HL-60 (cell line): ENCODE data around the gene SEC61A1.

ENCODE experiments used
- DNase-seq, 2 experiments: peaks; one replicate each; pipeline ENCODE4 v3.0.0-alpha.2; 2010 to 2020; ENCODE audit warnings: low read depth in 1 of 2, low spot score in 1 of 2
- H3K27ac ChIP-seq: fragments of 250-450 bp; sonication (Bioruptor Pico); replicated peaks from 2 replicates; pipeline ENCODE4 v1.5.1; 2020; ENCODE audit warnings: mild to moderate bottlenecking, moderate library complexity
- H3K27me3 ChIP-seq: fragments of 250-450 bp; sonication (Bioruptor Pico); 2 replicates; pipeline ENCODE4 v1.5.1; 2021; ENCODE audit warnings: mild to moderate bottlenecking, moderate library complexity; ENCODE audit not compliant: insufficient read depth, poor library complexity, severe bottlenecking
- H3K4me3 ChIP-seq: replicated peaks from 2 replicates; pipeline ENCODE4 v1.5.1; 2011; ENCODE audit warnings: mild to moderate bottlenecking, control low read depth, low read length; ENCODE audit not compliant: insufficient read depth
- GABPA ChIP-seq: IDR thresholded peaks from 2 replicates; pipeline ENCODE4 v1.6.1; 2012; ENCODE audit warnings: low read depth
- POLR2AphosphoS5 ChIP-seq: IDR thresholded peaks from 2 replicates; pipeline ENCODE4 v1.6.1; 2012; ENCODE audit warnings: low read depth
- SPI1 ChIP-seq: IDR thresholded peaks from 2 replicates; pipeline ENCODE4 v1.6.1; 2012; ENCODE audit warnings: low read depth, mild to moderate bottlenecking, borderline replicate concordance
- TF ChIP-seq, protein P1 (sequence below): IDR thresholded peaks from 2 replicates; pipeline ENCODE4 v1.6.1; 2012; ENCODE audit warnings: low read depth; ENCODE audit not compliant: insufficient replicate concordance
- TF ChIP-seq, protein P2 (sequence below): IDR thresholded peaks from one replicate; pipeline ENCODE4 v1.5.1; 2011; ENCODE audit warnings: low read length, control low read depth, inconsistent platforms; ENCODE audit not compliant: insufficient read depth

The SEC61A1 gene

DNA sequence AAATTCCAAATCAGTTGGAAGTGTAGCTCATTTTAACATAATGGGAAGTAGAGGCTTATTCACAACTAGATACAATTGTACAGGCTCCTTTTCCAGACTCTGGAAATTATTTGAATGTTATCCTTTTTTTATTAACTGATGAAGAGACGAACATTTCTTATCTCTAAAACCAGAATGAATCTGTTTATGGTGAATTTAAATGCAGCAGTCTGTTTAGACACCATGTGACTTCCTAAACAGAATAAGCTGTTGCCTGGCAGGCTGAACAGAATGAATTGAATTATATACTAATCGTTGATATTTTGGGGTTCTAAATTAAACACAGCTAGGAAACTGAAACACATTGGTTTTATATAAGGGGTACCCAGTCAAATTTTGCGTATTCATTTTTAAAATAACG is 4.0 kb downstream of the SEC61A1 start:
- Histone ChIP-seq H3K27me3 (no peaks in the 10 kb centered on the region), H3K27ac (no peak overlapping the region), H3K4me3 (no peak overlapping the region)
- DNase-seq = no peak
- TF ChIP-seq GABPA (no peak), SPI1 (no peak), POLR2AphosphoS5 (no peak)
- TF ChIP-seq, protein P1, sequence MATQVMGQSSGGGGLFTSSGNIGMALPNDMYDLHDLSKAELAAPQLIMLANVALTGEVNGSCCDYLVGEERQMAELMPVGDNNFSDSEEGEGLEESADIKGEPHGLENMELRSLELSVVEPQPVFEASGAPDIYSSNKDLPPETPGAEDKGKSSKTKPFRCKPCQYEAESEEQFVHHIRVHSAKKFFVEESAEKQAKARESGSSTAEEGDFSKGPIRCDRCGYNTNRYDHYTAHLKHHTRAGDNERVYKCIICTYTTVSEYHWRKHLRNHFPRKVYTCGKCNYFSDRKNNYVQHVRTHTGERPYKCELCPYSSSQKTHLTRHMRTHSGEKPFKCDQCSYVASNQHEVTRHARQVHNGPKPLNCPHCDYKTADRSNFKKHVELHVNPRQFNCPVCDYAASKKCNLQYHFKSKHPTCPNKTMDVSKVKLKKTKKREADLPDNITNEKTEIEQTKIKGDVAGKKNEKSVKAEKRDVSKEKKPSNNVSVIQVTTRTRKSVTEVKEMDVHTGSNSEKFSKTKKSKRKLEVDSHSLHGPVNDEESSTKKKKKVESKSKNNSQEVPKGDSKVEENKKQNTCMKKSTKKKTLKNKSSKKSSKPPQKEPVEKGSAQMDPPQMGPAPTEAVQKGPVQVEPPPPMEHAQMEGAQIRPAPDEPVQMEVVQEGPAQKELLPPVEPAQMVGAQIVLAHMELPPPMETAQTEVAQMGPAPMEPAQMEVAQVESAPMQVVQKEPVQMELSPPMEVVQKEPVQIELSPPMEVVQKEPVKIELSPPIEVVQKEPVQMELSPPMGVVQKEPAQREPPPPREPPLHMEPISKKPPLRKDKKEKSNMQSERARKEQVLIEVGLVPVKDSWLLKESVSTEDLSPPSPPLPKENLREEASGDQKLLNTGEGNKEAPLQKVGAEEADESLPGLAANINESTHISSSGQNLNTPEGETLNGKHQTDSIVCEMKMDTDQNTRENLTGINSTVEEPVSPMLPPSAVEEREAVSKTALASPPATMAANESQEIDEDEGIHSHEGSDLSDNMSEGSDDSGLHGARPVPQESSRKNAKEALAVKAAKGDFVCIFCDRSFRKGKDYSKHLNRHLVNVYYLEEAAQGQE = no peak
- TF ChIP-seq, protein P2, sequence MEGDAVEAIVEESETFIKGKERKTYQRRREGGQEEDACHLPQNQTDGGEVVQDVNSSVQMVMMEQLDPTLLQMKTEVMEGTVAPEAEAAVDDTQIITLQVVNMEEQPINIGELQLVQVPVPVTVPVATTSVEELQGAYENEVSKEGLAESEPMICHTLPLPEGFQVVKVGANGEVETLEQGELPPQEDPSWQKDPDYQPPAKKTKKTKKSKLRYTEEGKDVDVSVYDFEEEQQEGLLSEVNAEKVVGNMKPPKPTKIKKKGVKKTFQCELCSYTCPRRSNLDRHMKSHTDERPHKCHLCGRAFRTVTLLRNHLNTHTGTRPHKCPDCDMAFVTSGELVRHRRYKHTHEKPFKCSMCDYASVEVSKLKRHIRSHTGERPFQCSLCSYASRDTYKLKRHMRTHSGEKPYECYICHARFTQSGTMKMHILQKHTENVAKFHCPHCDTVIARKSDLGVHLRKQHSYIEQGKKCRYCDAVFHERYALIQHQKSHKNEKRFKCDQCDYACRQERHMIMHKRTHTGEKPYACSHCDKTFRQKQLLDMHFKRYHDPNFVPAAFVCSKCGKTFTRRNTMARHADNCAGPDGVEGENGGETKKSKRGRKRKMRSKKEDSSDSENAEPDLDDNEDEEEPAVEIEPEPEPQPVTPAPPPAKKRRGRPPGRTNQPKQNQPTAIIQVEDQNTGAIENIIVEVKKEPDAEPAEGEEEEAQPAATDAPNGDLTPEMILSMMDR = no peak

DNA sequence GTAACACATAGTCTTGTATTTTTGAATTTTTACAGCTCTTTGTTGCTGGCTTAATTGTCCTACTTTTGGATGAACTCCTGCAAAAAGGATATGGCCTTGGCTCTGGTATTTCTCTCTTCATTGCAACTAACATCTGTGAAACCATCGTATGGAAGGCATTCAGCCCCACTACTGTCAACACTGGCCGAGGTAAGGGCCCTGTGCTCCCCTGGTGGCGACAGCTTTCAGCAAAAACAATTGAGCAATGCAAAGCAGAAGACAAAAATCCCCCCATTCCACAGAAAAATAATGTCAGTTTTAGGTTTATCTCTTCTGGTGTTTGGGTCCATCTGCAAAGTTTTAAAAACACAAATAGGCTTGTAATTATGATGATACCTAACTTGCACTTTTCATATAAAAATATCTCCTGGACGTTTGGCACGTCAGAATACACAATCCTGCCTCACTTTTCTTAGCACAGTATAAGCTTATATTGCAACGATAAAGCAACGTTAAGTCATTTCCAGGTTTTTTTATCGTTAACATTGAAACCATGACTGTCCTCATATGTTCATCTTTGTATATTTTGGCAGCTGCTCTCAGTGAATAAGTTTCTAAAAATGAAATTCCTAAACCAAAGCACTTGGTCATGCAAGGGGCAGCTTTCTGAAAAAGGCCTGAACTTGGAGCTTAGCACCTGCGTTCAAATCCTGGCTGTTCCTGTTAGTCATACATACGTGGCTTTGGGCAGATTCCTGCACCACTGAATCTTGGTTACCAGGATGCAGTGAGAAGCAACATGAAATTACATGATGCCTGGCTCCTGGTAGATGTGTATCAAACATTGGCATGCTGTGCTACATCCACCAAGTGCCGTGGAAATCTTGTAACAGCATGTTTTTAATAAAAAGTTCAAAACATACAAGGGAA is 8.5 kb downstream of the SEC61A1 start:
- Histone ChIP-seq H3K27ac (no peak overlapping the region), H3K27me3 (no peaks in the 10 kb centered on the region)
- no peak for DNase-seq

DNA sequence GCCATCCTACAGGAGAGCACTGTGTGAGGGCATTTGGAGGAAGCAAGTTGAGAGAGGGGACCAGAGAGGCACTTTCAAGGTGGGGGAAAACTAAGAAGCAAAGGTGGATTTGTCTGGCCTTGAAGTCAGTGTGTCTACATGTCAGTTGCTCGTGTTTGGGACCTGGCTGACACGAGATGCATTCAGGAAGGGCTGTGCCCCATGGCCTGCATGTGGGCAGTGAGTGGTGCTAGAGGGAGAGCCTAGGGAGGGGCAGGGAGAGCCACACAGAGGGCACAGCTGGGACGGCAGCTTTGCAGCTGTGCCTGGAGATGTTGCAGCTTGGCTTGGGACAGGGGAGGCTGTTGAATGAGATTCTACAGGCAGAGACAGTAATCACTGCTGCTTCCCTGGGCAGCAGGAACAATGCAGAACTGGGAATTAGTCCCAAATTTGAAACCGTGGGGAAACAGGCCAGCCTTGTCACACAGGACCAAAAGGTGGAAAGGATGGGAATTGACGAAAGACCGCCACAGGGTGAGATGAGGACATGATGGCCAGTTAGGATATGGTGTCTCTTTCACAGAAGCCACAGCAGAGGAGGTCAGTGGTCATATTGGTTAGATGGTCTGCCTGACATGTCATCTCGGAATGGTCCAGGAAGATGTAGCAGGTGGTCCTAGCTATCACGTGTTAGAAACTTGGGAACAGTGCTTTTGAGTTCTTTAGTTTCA is 10.0 kb downstream of the SEC61A1 start:
- no peaks in the 10 kb centered on the region for H3K27me3 ChIP-seq
- DNase-seq = no peak
- no peak overlapping the region for H3K4me3 ChIP-seq
- peak; percentile 52; the same call in 1 of the 2 replicates for TF ChIP-seq POLR2AphosphoS5
- TF ChIP-seq, protein P1 = no peak
- no peak overlapping the region for H3K27ac ChIP-seq

More for the DNA sequence above, 8.5 kb downstream of the SEC61A1 start:
- no peak overlapping the region for H3K4me3 ChIP-seq
- TF ChIP-seq GABPA (no peak), SPI1 (no peak), POLR2AphosphoS5 (no peak)
- TF ChIP-seq, protein P2 = no peak
- TF ChIP-seq, protein P1 = no peak
